ENCODE data around the gene ZNF584.

ZNF584 gene

DNA sequence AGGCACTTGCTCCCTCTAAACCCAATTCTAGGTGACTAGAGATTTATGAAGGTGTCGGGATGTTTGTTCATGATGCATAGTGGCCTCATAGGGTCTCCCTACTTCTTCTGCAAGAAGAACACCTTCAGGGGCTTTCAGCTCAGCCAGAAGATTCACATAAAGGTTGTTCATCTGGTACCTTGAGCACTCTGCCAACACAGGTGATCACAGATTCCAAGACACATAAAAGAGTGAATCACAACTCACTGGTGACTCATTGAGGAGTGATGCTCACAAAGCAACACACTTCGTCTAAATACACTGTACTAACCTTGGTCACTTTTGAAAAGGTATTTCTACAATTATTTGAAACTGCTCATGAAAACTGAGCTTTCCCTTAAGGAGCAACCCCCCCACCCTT is 51.6 kb downstream of the ZNF584 start:
- no peak for DNase-seq (ENCODE audit: extremely low read depth in 1 of 2, low read depth in 1 of 2)

DNA sequence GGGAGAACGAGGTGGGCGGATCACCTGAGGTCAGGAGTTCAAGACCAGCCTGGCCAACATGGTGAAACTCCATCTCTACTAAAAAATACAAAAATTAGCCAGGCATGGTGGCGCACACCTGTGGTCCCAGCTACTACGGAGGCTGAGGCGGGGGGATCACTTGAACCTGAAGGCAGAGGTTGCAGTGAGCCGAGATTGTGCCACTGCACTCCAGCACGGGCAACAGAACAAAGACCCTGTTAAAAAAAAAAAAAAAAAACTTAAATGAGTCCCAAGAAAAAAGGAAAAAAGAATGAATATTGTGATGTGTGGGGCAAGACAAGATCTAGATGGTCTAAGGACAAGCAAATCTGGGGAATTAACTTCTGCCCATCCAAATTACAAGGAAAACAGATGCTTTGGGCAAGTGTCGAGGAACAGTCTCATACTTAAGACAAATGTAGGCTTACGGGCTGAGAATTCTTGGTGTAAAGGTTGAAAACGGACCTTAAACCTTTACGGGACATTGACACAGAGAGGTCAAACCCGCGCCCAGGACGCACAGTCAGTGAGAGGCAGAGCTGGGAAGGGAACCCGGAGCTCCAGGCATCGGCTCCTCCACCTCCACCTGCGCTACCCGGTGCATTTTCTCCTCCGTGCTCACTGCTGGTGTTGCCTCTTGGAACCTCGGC is 57.8 kb downstream of the ZNF584 start:
- no peak for DNase-seq (ENCODE audit: extremely low read depth in 1 of 2, low read depth in 1 of 2)

DNA sequence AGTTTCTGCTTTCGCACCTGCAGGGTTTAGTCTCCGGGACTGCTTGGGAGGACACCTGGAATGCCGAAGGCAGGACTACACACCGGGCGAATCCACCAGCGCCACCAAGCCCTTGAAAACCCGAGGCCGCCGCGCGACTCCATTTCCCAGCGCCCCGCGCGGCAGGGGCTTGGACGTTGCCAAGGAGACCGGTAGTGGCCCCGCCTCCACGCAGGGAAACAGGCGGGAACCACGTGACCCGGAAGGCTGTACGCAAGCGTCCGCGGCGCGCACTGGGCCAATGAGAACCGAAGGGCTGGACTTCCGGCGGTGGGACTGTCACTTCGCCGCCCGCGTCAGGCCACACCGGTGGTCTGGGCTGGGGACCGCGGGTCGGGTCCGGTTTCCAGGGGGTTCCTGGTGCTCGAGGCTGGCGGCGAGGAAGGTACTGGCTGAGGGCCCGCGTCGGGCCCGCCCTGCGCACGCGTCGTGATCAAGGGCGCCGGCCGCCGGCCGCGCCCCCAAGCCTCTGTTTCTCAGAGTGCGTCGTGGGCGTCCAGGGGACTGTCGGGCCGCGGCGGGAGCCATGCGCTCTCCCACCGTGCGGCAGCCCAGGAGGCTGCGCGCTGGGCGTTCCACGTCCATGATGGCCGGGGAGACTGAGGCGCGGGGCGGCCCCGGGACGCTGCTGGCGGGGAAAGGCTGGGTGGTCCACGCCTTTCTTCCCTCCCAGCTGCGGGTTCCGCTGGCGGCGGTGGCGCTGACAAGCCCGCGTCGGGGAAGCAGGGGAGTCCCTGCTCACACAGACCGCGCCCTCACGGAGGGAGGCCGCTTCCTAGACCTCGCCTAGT is 58.5 kb downstream of the ZNF584 start, which contains the start of gene ZNF324:
Gene ZNF324 (plus strand): TSS at position 321 of the 830 bp plus-strand sequence. CDS start 2,106 bp downstream, outside the sequence.
- peak; percentile 96 to 97 for DNase-seq (ENCODE audit: extremely low read depth in 1 of 2, low read depth in 1 of 2)
